GM12878 (cell line): Measurements from ENCODE around the gene MRPL38. TPM values are rescaled to one million over a fixed set of nuclear protein-coding genes. Genes with fewer than 3 reads are reported as not detected.

Source experiments
- ATAC-seq: fragments of 200-7000 bp; cut with Tn5 transposase; 3 replicates; pipeline ENCODE4 v1.9.1; 2020; ENCODE audit warnings: mild to moderate bottlenecking, moderate library complexity
- BruUV-seq: library from RNA; stranded (reverse); fragments of 400-500 nt; replicated peaks from 2 replicates; lab custom pipeline; 2021; lab: Mats Ljungman, UMichigan
- CTCF ChIA-PET: fragments of 300-600 bp; sonication (Branson Sonifier 250); formaldehyde crosslinking; extraction: SDS; loops from one replicate; lab custom pipeline; 2021; ENCODE audit warnings: inconsistent platforms; lab: Yijun Ruan, JAX
- POLR2A ChIA-PET: fragments of 350-600 bp; formaldehyde crosslinking; extraction: SDS; loops from one replicate; lab custom pipeline; 2021; ENCODE audit warnings: inconsistent platforms; lab: Charles Lee
- RAD21 ChIA-PET: fragments of 300-600 bp; sonication (Branson Sonifier 250); formaldehyde crosslinking; loops from one replicate; lab custom pipeline; 2023; ENCODE audit warnings: antibody characterized with exemption; ENCODE audit not compliant: unreplicated experiment; lab: Charles Lee
- SMC1A ChIA-PET: fragments of 300-600 bp; sonication (Branson Sonifier 250); formaldehyde crosslinking; loops from one replicate; lab custom pipeline; 2023; ENCODE audit not compliant: unreplicated experiment, uncharacterized antibody; lab: Charles Lee
- DNase-seq: peaks from one replicate; pipeline ENCODE4 v3.0.0-alpha.2; 2011; ENCODE audit warnings: low read depth, low spot score
- FAIRE-seq: peaks from 3 replicates; lab custom pipeline; 2011; peaks lifted over from hg19 to GRCh38; lab: Jason Lieb, UNC
- H2AFZ ChIP-seq: 2 replicates; pipeline ENCODE4 v1.6.0; 2011; ENCODE audit warnings: low read depth, low read length, control low read depth; ENCODE audit not compliant: control insufficient read depth
- H3K27ac ChIP-seq: 2 replicates; pipeline ENCODE4 v1.5.1; 2011; ENCODE audit warnings: control low read depth; ENCODE audit not compliant: control insufficient read depth, insufficient read depth
- H3K27me3 ChIP-seq, 2 experiments: replicated peaks in 1 of 2; 2 replicates each; pipeline versions ENCODE4 v1.6.0 to v1.6.1; 2011; ENCODE audit warnings: low read length in 1 of 2; ENCODE audit not compliant: control insufficient read depth in 2 of 2, insufficient read depth in 2 of 2
- H3K36me3 ChIP-seq, 2 experiments: 2 replicates each; pipeline ENCODE4 v1.5.1; 2011; ENCODE audit warnings: low read length in 1 of 2; ENCODE audit not compliant: control insufficient read depth in 2 of 2, insufficient read depth in 2 of 2
- H3K4me1 ChIP-seq: 2 replicates; pipeline ENCODE4 v1.6.1; 2011; ENCODE audit warnings: mild to moderate bottlenecking, low read length, moderate library complexity, mixed read lengths; ENCODE audit not compliant: control insufficient read depth, insufficient read depth
- H3K4me2 ChIP-seq: 2 replicates; pipeline ENCODE4 v1.6.0; 2011; ENCODE audit warnings: control low read depth; ENCODE audit not compliant: control insufficient read depth, insufficient read depth
- H3K4me3 ChIP-seq: fragments of 200-600 bp; sonication (generic); 2 replicates; pipeline ENCODE4 v1.5.1; 2016
- H3K79me2 ChIP-seq: 2 replicates; pipeline ENCODE4 v1.6.0; 2011; ENCODE audit warnings: low read length; ENCODE audit not compliant: control insufficient read depth, insufficient read depth
- H3K9ac ChIP-seq: 2 replicates; pipeline ENCODE4 v1.8.0; 2011; ENCODE audit warnings: low read length, control low read depth, mixed read lengths; ENCODE audit not compliant: control insufficient read depth, insufficient read depth
- H3K9me3 ChIP-seq: replicated peaks from 3 replicates; pipeline ENCODE4 v1.5.1; 2011; ENCODE audit warnings: mild to moderate bottlenecking, low read length; ENCODE audit not compliant: control insufficient read depth, insufficient read depth
- H4K20me1 ChIP-seq: 2 replicates; pipeline ENCODE4 v1.6.0; 2011; ENCODE audit not compliant: control insufficient read depth, insufficient read depth
- BHLHE40 ChIP-seq, 2 experiments: fragments of 450-650 bp in 1 of 2; IDR thresholded peaks; 2 replicates each; pipeline ENCODE4 v1.6.1; 2011 to 2017; ENCODE audit warnings: low read depth in 2 of 2, borderline replicate concordance in 1 of 2, improper control_type of control experiment in 1 of 2, low read length in 1 of 2, mild to moderate bottlenecking in 1 of 2
- CEBPB ChIP-seq, 2 experiments: fragments of 150-350 bp in 1 of 2; IDR thresholded peaks; 2 replicates each; pipeline ENCODE4 v1.6.1; 2012 to 2014; ENCODE audit warnings: low read depth in 2 of 2, low read length in 2 of 2, borderline replicate concordance in 1 of 2, inconsistent platforms in 1 of 2
- CHD1 ChIP-seq: IDR thresholded peaks from 2 replicates; pipeline ENCODE4 v1.6.1; 2012; ENCODE audit warnings: low read depth, low read length, improper control_type of control experiment
- FOXM1 ChIP-seq: IDR thresholded peaks from 2 replicates; pipeline ENCODE4 v1.6.1; 2012; ENCODE audit warnings: low read depth, mild to moderate bottlenecking, inconsistent platforms, low read length, moderate library complexity
- HCFC1 ChIP-seq: fragments of 150-350 bp; IDR thresholded peaks from 2 replicates; pipeline ENCODE4 v1.6.1; 2014; ENCODE audit warnings: low read length
- KDM1A ChIP-seq: fragments of 200-600 bp; sonication (generic); IDR thresholded peaks from 2 replicates; pipeline ENCODE4 v1.6.1; 2016; ENCODE audit warnings: borderline replicate concordance
- MTA2 ChIP-seq: fragments of 450-650 bp; IDR thresholded peaks from 2 replicates; pipeline ENCODE4 v1.6.1; 2016; ENCODE audit warnings: low read depth, mild to moderate bottlenecking, moderate library complexity
- MYB ChIP-seq: fragments of 150-350 bp; IDR thresholded peaks from 2 replicates; pipeline ENCODE4 v1.6.1; 2014; ENCODE audit warnings: mild to moderate bottlenecking, low read depth, low read length, borderline replicate concordance
- PAX8 ChIP-seq: fragments of 450-650 bp; IDR thresholded peaks from 2 replicates; pipeline ENCODE4 v1.6.1; 2017; ENCODE audit warnings: mild to moderate bottlenecking, moderate library complexity
- POLR2AphosphoS5 ChIP-seq: IDR thresholded peaks from 2 replicates; pipeline ENCODE4 v1.6.1; 2011; ENCODE audit warnings: mild to moderate bottlenecking, low read length, inconsistent platforms
- SMAD5 ChIP-seq: IDR thresholded peaks from 2 replicates; pipeline ENCODE4 v1.6.1; 2016; ENCODE audit warnings: antibody characterized with exemption, low read depth
- SMC3 ChIP-seq: IDR thresholded peaks from 2 replicates; pipeline ENCODE4 v1.6.1; 2011; ENCODE audit warnings: low read length, improper control_type of control experiment, borderline replicate concordance
- SRF ChIP-seq, 2 experiments: IDR thresholded peaks; 2 replicates each; pipeline ENCODE4 v1.6.1; 2011; ENCODE audit warnings: low read depth in 2 of 2, low read length in 2 of 2, mild to moderate bottlenecking in 1 of 2, moderate library complexity in 1 of 2
- WRNIP1 ChIP-seq: IDR thresholded peaks from 2 replicates; pipeline ENCODE4 v1.6.1; 2011; ENCODE audit warnings: low read depth, low read length, improper control_type of control experiment, borderline replicate concordance
- ZBTB11 ChIP-seq: fragments of 450-650 bp; formaldehyde crosslinking; IDR thresholded peaks from 2 replicates; pipeline ENCODE4 v1.5.0; 2022; ENCODE audit warnings: mild to moderate bottlenecking, missing genetic modification characterization
- WGBS: methylation state at CpG from one replicate; pipeline ENCODE4 v1.1.6; 2016; ENCODE audit warnings: low lambda C conversion rate; ENCODE audit not compliant: insufficient replicate concordance, insufficient coverage; ENCODE audit errors: missing lambda C conversion rate; 5-methylcytosine and 5-hydroxymethylcytosine counted together
- in situ Hi-C: fragments of 300-500 bp; cut with MboI; formaldehyde crosslinking; loops from 9 replicates; pipeline ENCODE4 v1.14.3; 2018; ENCODE audit warnings: mixed read lengths
- intact Hi-C: fragments of 100-400 bp; cut with micrococcal nuclease; formaldehyde crosslinking; loops from one replicate; pipeline ENCODE4 v1.14.2; 2022; ENCODE audit not compliant: unreplicated experiment
- polyA plus RNA-seq, 11 experiments: library from polyadenylated mRNA; depleted of rRNA in 4 of 11; unstranded in 6 of 11; stranded (reverse) in 5 of 11; fragments of >200 nt; fragmentation: Nextera tagmentation in 4 of 11; fragmentation: Illumina TruSeq in 1 of 11; extraction: Ambion mirVana in 4 of 11; extraction: Trizol in 1 of 11; gene quantifications; 1 replicate in 1 of 11; 2 replicates in 10 of 11; pipeline versions ENCODE4 v1.2.1 to v1.2.3, GENCODE V29; 2011 to 2016; ENCODE audit warnings: inconsistent platforms in 2 of 11, missing spikeins in 2 of 11, low read depth in 1 of 11
- total RNA-seq, 4 experiments: library from RNA; depleted of rRNA in 3 of 4; stranded (reverse); fragments of >200 nt in 3 of 4; fragmentation: Illumina TruSeq in 1 of 4; extraction: Trizol in 1 of 4; gene quantifications; 2 replicates each; pipeline versions ENCODE4 v1.2.1 to v1.2.3, GENCODE V29; 2013 to 2021

MRPL38 gene
- total and polyA plus RNA-seq, 10 of the 15 experiments (the other 5 are each of a cell fraction or from before 2014, with no cell fraction given) = 6.6 to 205 (median 53.1) TPM

GRCh38 chr17:75919611-75920010 lies 14.9 kb upstream of the MRPL38 start:
- no peak overlapping the region for H3K4me3 ChIP-seq
- no peaks in the 10 kb centered on the region for H3K27me3 ChIP-seq
- ChIA-PET SMC1A (no interaction called here), RAD21 (no interaction called here), POLR2A (no interaction called here), CTCF (interaction anchor here (0.9 to 1.7 kb wide), 5 partner anchors 8 to 253 kb away, joined by 3 to 4 read pairs (median 3); partner anchors contain the start of genes RECQL5 and SAP30BP)
- no peak overlapping the region for H3K27ac ChIP-seq
- no peak for FAIRE-seq
- 89% methylated on average over 17 of the region's 22 CpGs for WGBS
- no peaks in the 10 kb centered on the region for H3K4me1 ChIP-seq
- no peak overlapping the region for H3K4me2 ChIP-seq
- H3K9me3 ChIP-seq = no peaks in the 10 kb centered on the region
- TF ChIP-seq FOXM1 = no peak
- TF ChIP-seq CHD1 = no peak
- ATAC-seq = no peak
- BruUV-seq = no TSS peak
- in situ Hi-C loops = no loop called here
- H3K79me2 ChIP-seq = no peaks in the 10 kb centered on the region
- intact Hi-C loops = no loop called here
- no peak for DNase-seq
- no peak overlapping the region for H3K9ac ChIP-seq
- H4K20me1 ChIP-seq = no peaks in the 10 kb centered on the region
- H2AFZ ChIP-seq = no peak overlapping the region
- no peaks in the 10 kb centered on the region for H3K36me3 ChIP-seq

GRCh38 chr17:75917917-75918445 lies 13.3 kb upstream of the MRPL38 start:
- Histone ChIP-seq H2AFZ (no peak overlapping the region), H3K4me3 (no peak overlapping the region), H3K79me2 (no peaks in the 10 kb centered on the region), H3K36me3 (no peaks in the 10 kb centered on the region), H3K9ac (no peak overlapping the region), H4K20me1 (no peaks in the 10 kb centered on the region), H3K27me3 (no peaks in the 10 kb centered on the region), H3K4me2 (no peak overlapping the region), H3K27ac (no peak overlapping the region), H3K9me3 (no peaks in the 10 kb centered on the region), H3K4me1 (no peaks in the 10 kb centered on the region)
- ChIA-PET SMC1A (no interaction called here), RAD21 (no interaction called here), CTCF (interaction anchor here (1.1 kb wide), 1 partner anchor 9 kb away, joined by 4 read pairs; no protein-coding TSS in a partner anchor), POLR2A (interaction anchor here (0.6 kb wide), 1 partner anchor 17 kb away, joined by 5 read pairs; no protein-coding TSS in a partner anchor)
- no TSS peak for BruUV-seq
- WGBS = 90% methylated on average over 31 of the region's 31 CpGs
- ATAC-seq = no peak
- intact Hi-C loops = no loop called here
- TF ChIP-seq WRNIP1 (no peak), ZBTB11 (CRISPR knock-in tag) (no peak), PAX8 (no peak), MYB (no peak), POLR2AphosphoS5 (no peak), CEBPB (IDR thresholded peaks at IDR 0.05; ENCODE audit: borderline replicate concordance in 1 of 2, low read depth in 2 of 2, low read length in 2 of 2) (no peak), SMC3 (no peak), HCFC1 (no peak), BHLHE40 (IDR thresholded peaks at IDR 0.05; ENCODE audit: borderline replicate concordance in 1 of 2, low read depth in 2 of 2, low read length in 1 of 2) (no peak), MTA2 (no peak), SMAD5 (no peak), KDM1A (no peak), SRF (IDR thresholded peaks at IDR 0.05; ENCODE audit: low read depth in 2 of 2, low read length in 2 of 2) (no peak)
- no peak for DNase-seq
- in situ Hi-C loops = no loop called here
- no peak for FAIRE-seq
